WI38 (cell line): ENCODE results near the gene ARID1B.

Experiments used
- H3K4me3 ChIP-seq: 2 replicates; pipeline ENCODE4 v1.5.1; 2011; ENCODE audit warnings: low read depth, mild to moderate bottlenecking, control low read depth, low read length
- TF ChIP-seq, protein P1 (sequence below): IDR thresholded peaks from 2 replicates; pipeline ENCODE4 v1.5.1; 2012; ENCODE audit warnings: low read depth, mild to moderate bottlenecking, control low read depth, low read length

Gene ARID1B

GRCh38 chr6:156963712-156964700 lies 186.8 kb downstream of the ARID1B start:
- peak overlapping the region; percentile 53 for H3K4me3 ChIP-seq
- TF ChIP-seq, protein P1, sequence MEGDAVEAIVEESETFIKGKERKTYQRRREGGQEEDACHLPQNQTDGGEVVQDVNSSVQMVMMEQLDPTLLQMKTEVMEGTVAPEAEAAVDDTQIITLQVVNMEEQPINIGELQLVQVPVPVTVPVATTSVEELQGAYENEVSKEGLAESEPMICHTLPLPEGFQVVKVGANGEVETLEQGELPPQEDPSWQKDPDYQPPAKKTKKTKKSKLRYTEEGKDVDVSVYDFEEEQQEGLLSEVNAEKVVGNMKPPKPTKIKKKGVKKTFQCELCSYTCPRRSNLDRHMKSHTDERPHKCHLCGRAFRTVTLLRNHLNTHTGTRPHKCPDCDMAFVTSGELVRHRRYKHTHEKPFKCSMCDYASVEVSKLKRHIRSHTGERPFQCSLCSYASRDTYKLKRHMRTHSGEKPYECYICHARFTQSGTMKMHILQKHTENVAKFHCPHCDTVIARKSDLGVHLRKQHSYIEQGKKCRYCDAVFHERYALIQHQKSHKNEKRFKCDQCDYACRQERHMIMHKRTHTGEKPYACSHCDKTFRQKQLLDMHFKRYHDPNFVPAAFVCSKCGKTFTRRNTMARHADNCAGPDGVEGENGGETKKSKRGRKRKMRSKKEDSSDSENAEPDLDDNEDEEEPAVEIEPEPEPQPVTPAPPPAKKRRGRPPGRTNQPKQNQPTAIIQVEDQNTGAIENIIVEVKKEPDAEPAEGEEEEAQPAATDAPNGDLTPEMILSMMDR = no peak

- H3K4me3 ChIP-seq = no peak overlapping the region
- TF ChIP-seq, protein P1 = no peak
Measured at GRCh38 chr6:156967852-156968251, 190.7 kb downstream of the ARID1B start.

DNA sequence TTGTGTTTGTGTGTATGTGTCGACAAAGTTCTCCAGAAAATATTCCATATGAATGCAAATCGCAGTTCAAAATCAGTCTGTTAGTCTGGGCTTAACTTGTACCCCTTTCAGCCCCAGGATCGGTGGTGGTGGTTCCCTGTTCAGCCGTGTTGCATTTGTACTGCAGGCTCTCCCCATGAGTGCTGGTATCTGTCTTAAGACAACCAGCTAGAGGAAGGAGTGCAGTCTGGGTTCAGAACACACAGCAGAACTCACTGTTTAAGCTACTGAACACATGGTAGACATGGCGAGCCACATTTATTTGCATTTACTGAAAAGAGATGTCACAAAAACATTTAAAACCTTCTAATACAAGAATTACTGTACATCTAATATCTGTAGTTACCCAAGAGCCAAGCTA lies 192.1 kb downstream of the ARID1B start:
- H3K4me3 ChIP-seq = no peak overlapping the region
- TF ChIP-seq, protein P1 = no peak

GRCh38 chr6:156970595-156971112 lies 193.5 kb downstream of the ARID1B start:
- H3K4me3 ChIP-seq = no peak overlapping the region
- TF ChIP-seq, protein P1 = no peak

DNA sequence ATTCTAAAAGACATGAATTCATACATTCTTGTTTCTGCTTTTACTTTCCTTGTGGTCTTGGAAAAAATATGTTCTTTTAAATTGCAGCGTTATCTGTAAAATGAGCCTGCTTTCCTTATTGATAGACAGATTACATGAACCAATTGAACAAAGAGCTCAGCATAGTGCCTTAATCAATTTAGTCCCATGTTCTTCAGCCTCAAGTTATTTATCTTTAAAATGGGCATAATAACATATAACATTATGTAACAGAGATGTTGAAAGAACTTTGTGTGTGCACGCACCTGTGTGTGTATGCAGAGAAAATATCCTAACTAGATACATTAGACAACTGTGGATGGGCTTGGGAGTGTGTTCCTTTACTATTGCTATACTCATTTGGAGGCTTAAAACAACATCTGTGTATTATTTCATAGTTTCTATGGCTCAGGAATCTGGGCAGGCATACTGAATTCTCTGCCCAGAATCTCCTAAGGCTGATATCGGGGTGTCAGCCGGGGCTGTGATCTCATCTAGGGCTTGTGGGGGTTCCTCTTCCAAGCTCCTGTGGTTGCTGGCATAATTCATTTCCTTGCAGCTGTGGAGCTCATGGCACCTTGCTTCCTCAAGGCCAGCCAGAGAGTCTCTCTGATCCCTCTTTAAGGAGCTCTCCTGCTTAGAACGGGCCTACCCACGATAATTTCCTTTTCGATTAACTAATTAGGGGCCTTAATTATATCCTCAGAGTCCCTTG lies 194.1 kb downstream of the ARID1B start:
- no peak overlapping the region for H3K4me3 ChIP-seq
- TF ChIP-seq, protein P1 = no peak

GRCh38 chr6:156972145-156972544 lies 195.0 kb downstream of the ARID1B start:
- H3K4me3 ChIP-seq = no peak overlapping the region
- TF ChIP-seq, protein P1 = no peak
